Smooth muscle cell (in vitro differentiated cells): ENCODE measurements around the gene MKX. TPM values are rescaled to one million over a fixed set of nuclear protein-coding genes. Genes with fewer than 3 reads are reported as not detected.

ENCODE experiments used
- DNase-seq: peaks from one replicate; lab custom pipeline; 2025; ENCODE audit not compliant: unreplicated experiment; lab: John Stamatoyannopoulos, UW
- H2AFZ ChIP-seq: fragments of 200-600 bp; sonication (generic); 2 replicates; pipeline ENCODE4 v1.6.0; 2016; ENCODE audit warnings: antibody characterized with exemption, low read depth, mild to moderate bottlenecking
- H3F3A ChIP-seq: fragments of 200-600 bp; sonication (generic); 2 replicates; pipeline ENCODE4 v1.6.0; 2017; ENCODE audit warnings: antibody characterized with exemption, low read depth
- H3K27ac ChIP-seq: fragments of 200-600 bp; sonication (generic); 2 replicates; pipeline ENCODE4 v1.5.1; 2016; ENCODE audit warnings: low read depth, mild to moderate bottlenecking
- H3K27me3 ChIP-seq: fragments of 200-600 bp; sonication (generic); 2 replicates; pipeline ENCODE4 v1.6.1; 2016; ENCODE audit warnings: low read depth, mild to moderate bottlenecking
- H3K36me3 ChIP-seq: fragments of 200-600 bp; sonication (generic); 2 replicates; pipeline ENCODE4 v1.5.1; 2016; ENCODE audit warnings: low read depth
- H3K4me1 ChIP-seq: fragments of 200-600 bp; sonication (generic); 2 replicates; pipeline ENCODE4 v1.5.1; 2016; ENCODE audit warnings: low read depth
- H3K4me2 ChIP-seq: fragments of 200-600 bp; sonication (generic); 2 replicates; pipeline ENCODE4 v1.6.0; 2016; ENCODE audit warnings: mild to moderate bottlenecking
- H3K4me3 ChIP-seq: fragments of 200-600 bp; sonication (generic); 2 replicates; pipeline ENCODE4 v1.5.1; 2016; ENCODE audit warnings: mild to moderate bottlenecking
- H3K79me2 ChIP-seq: fragments of 200-600 bp; sonication (generic); 2 replicates; pipeline ENCODE4 v1.6.0; 2016; ENCODE audit warnings: low read depth, mild to moderate bottlenecking
- H3K9ac ChIP-seq: fragments of 200-600 bp; sonication (generic); 2 replicates; pipeline ENCODE4 v1.6.0; 2016; ENCODE audit warnings: low read depth
- H3K9me3 ChIP-seq: fragments of 200-600 bp; sonication (generic); replicated peaks from 2 replicates; pipeline ENCODE4 v1.5.1; 2016; ENCODE audit warnings: low read depth
- H4K20me1 ChIP-seq: fragments of 200-600 bp; sonication (generic); 2 replicates; pipeline ENCODE4 v1.6.0; 2016; ENCODE audit warnings: low read depth
- CTCF ChIP-seq: fragments of 200-600 bp; sonication (generic); IDR thresholded peaks from 2 replicates; pipeline ENCODE4 v1.5.1; 2017; ENCODE audit warnings: borderline replicate concordance, mild to moderate bottlenecking, antibody characterized with exemption; ENCODE audit not compliant: insufficient read depth, poor library complexity, severe bottlenecking
- WGBS: methylation state at CpG from one replicate; pipeline ENCODE4 v1.1.7; 2016; ENCODE audit warnings: low lambda C conversion rate; 5-methylcytosine and 5-hydroxymethylcytosine counted together
- polyA plus RNA-seq: library from polyadenylated mRNA; unstranded; fragments of >200 nt; fragmentation: Nextera tagmentation; extraction: Ambion mirVana; gene quantifications from 2 replicates; pipeline ENCODE4 v1.2.1, GENCODE V29; 2016
- total RNA-seq: library from RNA; depleted of rRNA; stranded (reverse); fragments of >200 nt; gene quantifications from 2 replicates; pipeline ENCODE4 v1.2.3, GENCODE V29; 2014

The MKX gene
- total and polyA plus RNA-seq, 2 experiments from 2014 or later = 0.04 TPM; not detected in 1

GRCh38 chr10:27716521-27716920 lies 29.1 kb downstream of the MKX start:
- no peak overlapping the region for H3K4me2 ChIP-seq
- no peak overlapping the region for H3K4me3 ChIP-seq
- WGBS = 74% methylated on average over 5 of the region's 5 CpGs
- no peak overlapping the region for H2AFZ ChIP-seq
- TF ChIP-seq CTCF = no peak
- H3K9ac ChIP-seq = no peak overlapping the region
- no peaks in the 10 kb centered on the region for H3K9me3 ChIP-seq
- H3K4me1 ChIP-seq = no peaks in the 10 kb centered on the region
- no peak overlapping the region for H3K27ac ChIP-seq
- no peaks in the 10 kb centered on the region for H3K79me2 ChIP-seq
- no peaks in the 10 kb centered on the region for H4K20me1 ChIP-seq
- no peaks in the 10 kb centered on the region for H3K27me3 ChIP-seq
- no peaks in the 10 kb centered on the region for H3F3A ChIP-seq
- H3K36me3 ChIP-seq = no peaks in the 10 kb centered on the region
- DNase-seq = no peak

GRCh38 chr10:27715505-27715904 lies 30.1 kb downstream of the MKX start:
- no peak overlapping the region for H3K9ac ChIP-seq
- no peak overlapping the region for H3K4me3 ChIP-seq
- no peaks in the 10 kb centered on the region for H3K27me3 ChIP-seq
- no peak for TF ChIP-seq CTCF
- no peak overlapping the region for H3K4me2 ChIP-seq
- H3F3A ChIP-seq = no peaks in the 10 kb centered on the region
- H2AFZ ChIP-seq = no peak overlapping the region
- DNase-seq = no peak
- H3K36me3 ChIP-seq = no peaks in the 10 kb centered on the region
- H3K79me2 ChIP-seq = no peaks in the 10 kb centered on the region
- H3K27ac ChIP-seq = no peak overlapping the region
- no peaks in the 10 kb centered on the region for H3K9me3 ChIP-seq
- WGBS = 90% methylated on average over 3 of the region's 3 CpGs
- H4K20me1 ChIP-seq = no peaks in the 10 kb centered on the region
- no peaks in the 10 kb centered on the region for H3K4me1 ChIP-seq

GRCh38 chr10:27714349-27714748 lies 31.3 kb downstream of the MKX start:
- H3K9me3 ChIP-seq = no peaks in the 10 kb centered on the region
- H4K20me1 ChIP-seq = no peaks in the 10 kb centered on the region
- H3K4me2 ChIP-seq = no peak overlapping the region
- no peaks in the 10 kb centered on the region for H3K4me1 ChIP-seq
- H3K27ac ChIP-seq = no peak overlapping the region
- no peak overlapping the region for H3K9ac ChIP-seq
- WGBS = 63% methylated on average over 4 of the region's 4 CpGs
- no peak for DNase-seq
- no peaks in the 10 kb centered on the region for H3K36me3 ChIP-seq
- H2AFZ ChIP-seq = no peak overlapping the region
- TF ChIP-seq CTCF = no peak
- no peak overlapping the region for H3K4me3 ChIP-seq
- no peaks in the 10 kb centered on the region for H3K27me3 ChIP-seq
- no peaks in the 10 kb centered on the region for H3F3A ChIP-seq
- H3K79me2 ChIP-seq = no peaks in the 10 kb centered on the region

- no peak overlapping the region for H2AFZ ChIP-seq
- H3K9me3 ChIP-seq = no peaks in the 10 kb centered on the region
- no peak overlapping the region for H3K9ac ChIP-seq
- H3K27ac ChIP-seq = no peak overlapping the region
- no peaks in the 10 kb centered on the region for H3K79me2 ChIP-seq
- H3K4me2 ChIP-seq = no peak overlapping the region
- H3K36me3 ChIP-seq = no peaks in the 10 kb centered on the region
- DNase-seq = no peak
- H3K4me1 ChIP-seq = no peaks in the 10 kb centered on the region
- no peaks in the 10 kb centered on the region for H3F3A ChIP-seq
- whole genome bisulfite sequencing = 82% methylated on average over 3 of the region's 3 CpGs
- TF ChIP-seq CTCF = no peak
- no peaks in the 10 kb centered on the region for H3K27me3 ChIP-seq
- no peaks in the 10 kb centered on the region for H4K20me1 ChIP-seq
- H3K4me3 ChIP-seq = no peak overlapping the region
These were observed 31.7 kb downstream of the MKX start for GRCh38 chr10:27713941-27714340.
